Measurements from ENCODE around the gene DOCK11. TPM values are rescaled to one million over a fixed set of nuclear protein-coding genes. Genes with fewer than 3 reads are reported as not detected.

DOCK11 gene
- total and polyA plus RNA-seq, 2 donors (not counting 3 experiments of a cell fraction or from before 2014, with no cell fraction given) = 0.37 to 0.86 TPM

DNA sequence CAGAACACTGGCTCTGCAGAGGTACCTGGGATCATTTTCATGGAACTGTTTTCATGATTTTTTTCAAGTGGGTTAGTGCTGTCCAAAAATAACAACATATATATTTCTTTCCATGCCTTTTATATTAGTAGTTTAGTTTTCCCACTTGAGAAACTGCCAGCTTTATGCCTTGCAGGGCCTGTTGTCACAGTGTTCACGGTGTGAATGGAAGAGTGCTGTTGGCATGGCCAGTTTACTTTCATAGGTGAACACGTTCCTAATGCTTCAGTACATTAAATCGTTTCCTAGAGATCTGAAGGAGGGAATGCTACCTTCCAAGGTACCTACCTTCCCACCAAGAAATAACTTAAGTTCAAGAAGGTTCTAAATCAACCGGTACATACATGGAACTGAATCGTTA, 12.6 kb downstream of the DOCK11 start:
- no peak overlapping the region for H3K4me2 ChIP-seq (ENCODE audit: insufficient read depth, low read length)
- no peaks in the 10 kb centered on the region for H3K9me1 ChIP-seq (replicated peaks; ENCODE audit: control insufficient read depth, extremely low read depth, insufficient read depth, low read length)
- no peaks in the 10 kb centered on the region for H3K79me2 ChIP-seq (ENCODE audit: control insufficient read depth, insufficient read depth, low read length)
- no peak overlapping the region for H3K4me3 ChIP-seq (replicated peaks in 1 of 3; ENCODE audit: insufficient read depth in 1 of 3, low read depth in 1 of 3, low read length in 3 of 3)
- no peaks in the 10 kb centered on the region for H3K36me3 ChIP-seq (ENCODE audit: control insufficient read depth in 2 of 2, extremely low read depth in 1 of 2, insufficient read depth in 2 of 2, low read length in 2 of 2)
- POLR2A ChIA-PET = no interaction called here
- no peaks in the 10 kb centered on the region for H3K9me3 ChIP-seq (replicated peaks; ENCODE audit: control insufficient read depth, insufficient read depth, low read length)
- CTCF ChIA-PET = no interaction called here
- H2AFZ ChIP-seq (ENCODE audit: low read depth, low read length) = no peak overlapping the region
- TF ChIP-seq MYC (IDR thresholded peaks at IDR 0.05; ENCODE audit: low read depth, low read length) (no peak), GATA2 (IDR thresholded peaks at IDR 0.05; ENCODE audit: insufficient read depth, insufficient read length, low read depth, low read length) (no peak), POLR2A (IDR thresholded peaks at IDR 0.05; ENCODE audit: low read depth, low read length) (no peak), EZH2 (IDR thresholded peaks at IDR 0.05; ENCODE audit: borderline replicate concordance, low read depth, low read length, severe bottlenecking) (no peak), FOS (IDR thresholded peaks at IDR 0.05; ENCODE audit: borderline replicate concordance, insufficient read depth, low read length) (no peak), JUN (IDR thresholded peaks at IDR 0.05; ENCODE audit: borderline replicate concordance, insufficient read depth, insufficient read length, low read depth) (no peak), POLR2AphosphoS5 (IDR thresholded peaks at IDR 0.05; ENCODE audit: insufficient read depth, low read depth, low read length) (no peak)
- TF ChIP-seq, protein P1, sequence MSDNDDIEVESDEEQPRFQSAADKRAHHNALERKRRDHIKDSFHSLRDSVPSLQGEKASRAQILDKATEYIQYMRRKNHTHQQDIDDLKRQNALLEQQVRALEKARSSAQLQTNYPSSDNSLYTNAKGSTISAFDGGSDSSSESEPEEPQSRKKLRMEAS (IDR thresholded peaks at IDR 0.05; ENCODE audit: insufficient read depth, insufficient read length) = no peak
- TF ChIP-seq, protein P2, sequence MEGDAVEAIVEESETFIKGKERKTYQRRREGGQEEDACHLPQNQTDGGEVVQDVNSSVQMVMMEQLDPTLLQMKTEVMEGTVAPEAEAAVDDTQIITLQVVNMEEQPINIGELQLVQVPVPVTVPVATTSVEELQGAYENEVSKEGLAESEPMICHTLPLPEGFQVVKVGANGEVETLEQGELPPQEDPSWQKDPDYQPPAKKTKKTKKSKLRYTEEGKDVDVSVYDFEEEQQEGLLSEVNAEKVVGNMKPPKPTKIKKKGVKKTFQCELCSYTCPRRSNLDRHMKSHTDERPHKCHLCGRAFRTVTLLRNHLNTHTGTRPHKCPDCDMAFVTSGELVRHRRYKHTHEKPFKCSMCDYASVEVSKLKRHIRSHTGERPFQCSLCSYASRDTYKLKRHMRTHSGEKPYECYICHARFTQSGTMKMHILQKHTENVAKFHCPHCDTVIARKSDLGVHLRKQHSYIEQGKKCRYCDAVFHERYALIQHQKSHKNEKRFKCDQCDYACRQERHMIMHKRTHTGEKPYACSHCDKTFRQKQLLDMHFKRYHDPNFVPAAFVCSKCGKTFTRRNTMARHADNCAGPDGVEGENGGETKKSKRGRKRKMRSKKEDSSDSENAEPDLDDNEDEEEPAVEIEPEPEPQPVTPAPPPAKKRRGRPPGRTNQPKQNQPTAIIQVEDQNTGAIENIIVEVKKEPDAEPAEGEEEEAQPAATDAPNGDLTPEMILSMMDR (IDR thresholded peaks at IDR 0.05; ENCODE audit: extremely low read depth in 1 of 2, insufficient read depth in 1 of 2, low read depth in 1 of 2, low read length in 2 of 2) = no peak
- no peaks in the 10 kb centered on the region for H3K27me3 ChIP-seq (ENCODE audit: control insufficient read depth in 2 of 2, insufficient read depth in 2 of 2, low read length in 2 of 2)
- no peak for FAIRE-seq
- BruUV-seq (replicated peaks) = no TSS peak
- no peaks in the 10 kb centered on the region for H3K4me1 ChIP-seq (ENCODE audit: control insufficient read depth, extremely low read depth, insufficient read depth, low read length)
- no peak for DNase-seq (ENCODE audit: low read depth, low spot score)
- intact Hi-C loops (cut with micrococcal nuclease) = no loop called here
- no peaks in the 10 kb centered on the region for H4K20me1 ChIP-seq (replicated peaks; ENCODE audit: control insufficient read depth, extremely low read depth, insufficient read depth, low read length)
- H3K27ac ChIP-seq (ENCODE audit: insufficient read depth, low read depth, low read length) = no peak overlapping the region
- H3K9ac ChIP-seq (replicated peaks; ENCODE audit: extremely low read depth, insufficient read depth, low read length) = no peak overlapping the region
- dilution Hi-C loops (cut with MboI; ENCODE audit: extremely low pct_ligation_motif_present, low sequenced_read_pairs) = no loop called here
